Fibroblast of lung (primary cell): ENCODE data around the gene SAMD3. TPM values are rescaled to one million over a fixed set of nuclear protein-coding genes. Genes with fewer than 3 reads are reported as not detected.
"Not testable (repeated sequence)": the region's sequence is repeated elsewhere in the genome, so short reads cannot be mapped to it uniquely, and the experiment has no call there.

ENCODE experiments used
- DNase-seq, 2 donors: peaks; one replicate each; pipeline versions ENCODE4 v3.0.0 to v3.0.0-alpha.2; 2010; ENCODE audit warnings: low read depth in 2 of 2
- H2AFZ ChIP-seq: 2 replicates; pipeline ENCODE4 v1.5.1; 2012; ENCODE audit warnings: low read length, control low read depth, inconsistent platforms
- H3K27ac ChIP-seq: 2 replicates; pipeline ENCODE4 v1.5.1; 2011; ENCODE audit warnings: low read length, control low read depth; ENCODE audit not compliant: insufficient read depth
- H3K27me3 ChIP-seq: 2 replicates; pipeline ENCODE4 v1.5.1; 2011; ENCODE audit warnings: mild to moderate bottlenecking, low read length; ENCODE audit not compliant: control insufficient read depth, insufficient read depth
- H3K36me3 ChIP-seq: 2 replicates; pipeline ENCODE4 v1.5.1; 2011; ENCODE audit warnings: low read length; ENCODE audit not compliant: control insufficient read depth, insufficient read depth
- H3K4me1 ChIP-seq: 2 replicates; pipeline ENCODE4 v1.5.1; 2011; ENCODE audit warnings: low read length; ENCODE audit not compliant: control insufficient read depth, insufficient read depth; ENCODE audit errors: extremely low read depth
- H3K4me2 ChIP-seq: 2 replicates; pipeline ENCODE4 v1.5.1; 2011; ENCODE audit warnings: low read length, control low read depth; ENCODE audit not compliant: insufficient read depth; ENCODE audit errors: extremely low read depth
- H3K4me3 ChIP-seq, 4 experiments: fragments of 200-600 bp in 1 of 4; sonication (generic) in 1 of 4; replicated peaks in 1 of 4; 2 replicates each; pipeline ENCODE4 v1.5.1; 2011 to 2016; ENCODE audit warnings: low read length in 4 of 4, low read depth in 3 of 4, mild to moderate bottlenecking in 3 of 4, control low read depth in 2 of 4, inconsistent platforms in 1 of 4, mixed read lengths in 1 of 4; ENCODE audit not compliant: insufficient read depth in 1 of 4; ENCODE audit errors: control extremely low read depth in 1 of 4
- H3K79me2 ChIP-seq: 2 replicates; pipeline ENCODE4 v1.5.1; 2012; ENCODE audit warnings: mild to moderate bottlenecking, low read length, inconsistent platforms; ENCODE audit not compliant: control insufficient read depth, insufficient read depth
- H3K9ac ChIP-seq: 2 replicates; pipeline ENCODE4 v1.5.1; 2011; ENCODE audit warnings: mild to moderate bottlenecking, low read length, control low read depth; ENCODE audit not compliant: insufficient read depth
- H3K9me3 ChIP-seq: 2 replicates; pipeline ENCODE4 v1.5.1; 2012; ENCODE audit warnings: low read depth, low read length; ENCODE audit not compliant: control insufficient read depth, insufficient read depth
- H4K20me1 ChIP-seq: 2 replicates; pipeline ENCODE4 v1.5.1; 2011; ENCODE audit warnings: low read length; ENCODE audit not compliant: control insufficient read depth, insufficient read depth; ENCODE audit errors: extremely low read depth
- CTCF ChIP-seq, 2 donors: IDR thresholded peaks in 1 of 2; conservative IDR thresholded peaks in 1 of 2; 1 replicate in 1 of 2; 2 replicates in 1 of 2; pipeline ENCODE4 v1.5.1; 2011 to 2012; ENCODE audit warnings: low read length in 2 of 2, control low read depth in 1 of 2, inconsistent platforms in 1 of 2, low read depth in 1 of 2, mild to moderate bottlenecking in 1 of 2
- EZH2 ChIP-seq: IDR thresholded peaks from 2 replicates; pipeline ENCODE4 v1.5.1; 2012; ENCODE audit warnings: low read length, control low read depth, mild to moderate bottlenecking; ENCODE audit errors: missing control alignments
- polyA plus RNA-seq, 2 donors: library from polyadenylated mRNA; depleted of rRNA in 1 of 2; stranded (reverse) in 1 of 2; unstranded in 1 of 2; fragments of >200 nt; gene quantifications; 2 replicates each; pipeline ENCODE4 v1.2.1, GENCODE V29; 2011 to 2012; ENCODE audit warnings: missing spikeins in 1 of 2
- total RNA-seq: library from RNA; depleted of rRNA; stranded (reverse); fragments of >200 nt; gene quantifications from 2 replicates; pipeline ENCODE4 v1.2.1, GENCODE V29; 2014

SAMD3 gene
- total and polyA plus RNA-seq, 2 donors (not counting 1 experiment from before 2014, with no cell fraction given), result 1.5 to 2.8 TPM

GRCh38 chr6:130239755-130240154, 17.0 kb upstream of the SAMD3 start:
- Histone ChIP-seq H2AFZ (no peak overlapping the region), H3K36me3 (no peaks in the 10 kb centered on the region), H3K27me3 (no peaks in the 10 kb centered on the region), H3K9ac (no peak overlapping the region), H3K4me3 (no peak overlapping the region), H3K79me2 (no peaks in the 10 kb centered on the region), H3K4me1 (no peaks in the 10 kb centered on the region), H3K27ac (no peak overlapping the region), H3K9me3 (no peaks in the 10 kb centered on the region), H3K4me2 (no peak overlapping the region), H4K20me1 (no peaks in the 10 kb centered on the region)
- peak in 1 of 2 donors; percentile 15 for DNase-seq
- TF ChIP-seq EZH2 (no peak), CTCF (conservative IDR thresholded peaks at IDR 0.05 in 1 of 2, IDR thresholded peaks at IDR 0.05 in 1 of 2; ENCODE audit: low read depth in 1 of 2, low read length in 2 of 2) (no peak)

GRCh38 chr6:130233330-130233729, 10.6 kb upstream of the SAMD3 start:
- Histone ChIP-seq H4K20me1 (no peaks in the 10 kb centered on the region), H3K79me2 (no peaks in the 10 kb centered on the region), H3K4me3 (no peak overlapping the region), H3K4me1 (no peaks in the 10 kb centered on the region), H3K36me3 (no peaks in the 10 kb centered on the region), H3K27me3 (no peaks in the 10 kb centered on the region), H3K4me2 (peak overlapping the region; percentile 4), H2AFZ (no peak overlapping the region), H3K9me3 (no peaks in the 10 kb centered on the region), H3K27ac (no peak overlapping the region), H3K9ac (no peak overlapping the region)
- peak in 1 of 2 donors; percentile 66 for DNase-seq
- TF ChIP-seq EZH2, result no peak
- no peak for TF ChIP-seq CTCF (conservative IDR thresholded peaks at IDR 0.05 in 1 of 2, IDR thresholded peaks at IDR 0.05 in 1 of 2; ENCODE audit: low read depth in 1 of 2, low read length in 2 of 2)

- H3K9ac ChIP-seq, H3K27me3 ChIP-seq, H3K9me3 ChIP-seq, H3K4me3 ChIP-seq, H3K4me2 ChIP-seq, H3K27ac ChIP-seq, H3K4me1 ChIP-seq, H3K36me3 ChIP-seq, H3K79me2 ChIP-seq, H4K20me1 ChIP-seq, DNase-seq, H2AFZ ChIP-seq: not testable (repeated sequence)
Measured at GRCh38 chr6:130230531-130230930, 7.8 kb upstream of the SAMD3 start.

- Histone ChIP-seq H3K4me3 (no peak overlapping the region), H3K79me2 (no peaks in the 10 kb centered on the region), H3K36me3 (no peaks in the 10 kb centered on the region), H3K4me2 (no peak overlapping the region), H3K27me3 (no peaks in the 10 kb centered on the region), H3K27ac (no peak overlapping the region), H4K20me1 (no peaks in the 10 kb centered on the region), H3K9ac (no peak overlapping the region), H2AFZ (no peak overlapping the region), H3K4me1 (no peaks in the 10 kb centered on the region), H3K9me3 (no peaks in the 10 kb centered on the region)
- TF ChIP-seq CTCF (conservative IDR thresholded peaks at IDR 0.05 in 1 of 2, IDR thresholded peaks at IDR 0.05 in 1 of 2; ENCODE audit: low read depth in 1 of 2, low read length in 2 of 2), result no peak
- DNase-seq, result no peak
Measured at GRCh38 chr6:130229645-130230044, 6.9 kb upstream of the SAMD3 start.
